HG03457 (cell line): ENCODE measurements around the gene CHTF8.

ENCODE experiments used
- ATAC-seq: cut with Tn5 transposase; IDR thresholded peaks from one replicate; pipeline ENCODE4 v1.9.1; 2021; ENCODE audit warnings: moderate number of reproducible peaks; ENCODE audit not compliant: unreplicated experiment

Gene CHTF8

DNA sequence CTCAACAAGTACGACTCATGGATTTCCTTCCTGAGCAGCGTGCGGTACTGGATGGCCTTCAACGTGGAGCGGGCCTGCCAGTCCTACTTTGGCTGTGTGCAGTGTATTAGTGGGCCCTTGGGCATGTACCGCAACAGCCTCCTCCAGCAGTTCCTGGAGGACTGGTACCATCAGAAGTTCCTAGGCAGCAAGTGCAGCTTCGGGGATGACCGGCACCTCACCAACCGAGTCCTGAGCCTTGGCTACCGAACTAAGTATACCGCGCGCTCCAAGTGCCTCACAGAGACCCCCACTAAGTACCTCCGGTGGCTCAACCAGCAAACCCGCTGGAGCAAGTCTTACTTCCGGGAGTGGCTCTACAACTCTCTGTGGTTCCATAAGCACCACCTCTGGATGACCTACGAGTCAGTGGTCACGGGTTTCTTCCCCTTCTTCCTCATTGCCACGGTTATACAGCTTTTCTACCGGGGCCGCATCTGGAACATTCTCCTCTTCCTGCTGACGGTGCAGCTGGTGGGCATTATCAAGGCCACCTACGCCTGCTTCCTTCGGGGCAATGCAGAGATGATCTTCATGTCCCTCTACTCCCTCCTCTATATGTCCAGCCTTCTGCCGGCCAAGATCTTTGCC, 17.9 kb downstream of the CHTF8 start:
- ATAC-seq: no peak

GRCh38 chr16:69113216-69113615, 19.2 kb downstream of the CHTF8 start:
- no peak for ATAC-seq

GRCh38 chr16:69112285-69113129, 19.9 kb downstream of the CHTF8 start:
- no peak for ATAC-seq

DNA sequence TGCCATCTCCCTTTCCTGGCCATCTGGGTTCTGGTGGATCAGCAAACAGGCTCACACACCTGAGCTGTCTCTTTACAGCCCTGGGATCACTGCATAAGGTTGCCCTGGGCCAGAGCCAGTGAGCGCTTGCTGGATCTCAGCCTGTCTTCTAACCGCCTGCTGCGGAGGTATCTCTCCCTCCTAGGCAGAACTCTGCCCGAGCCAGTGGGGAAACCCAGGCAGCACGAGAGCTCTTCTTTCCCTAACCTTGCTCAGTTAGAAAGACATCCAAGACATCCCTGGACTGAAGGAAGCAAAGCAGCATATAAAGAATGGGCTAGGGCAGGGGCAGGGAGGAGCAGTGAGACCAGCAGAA, 20.5 kb downstream of the CHTF8 start:
- no peak for ATAC-seq

DNA sequence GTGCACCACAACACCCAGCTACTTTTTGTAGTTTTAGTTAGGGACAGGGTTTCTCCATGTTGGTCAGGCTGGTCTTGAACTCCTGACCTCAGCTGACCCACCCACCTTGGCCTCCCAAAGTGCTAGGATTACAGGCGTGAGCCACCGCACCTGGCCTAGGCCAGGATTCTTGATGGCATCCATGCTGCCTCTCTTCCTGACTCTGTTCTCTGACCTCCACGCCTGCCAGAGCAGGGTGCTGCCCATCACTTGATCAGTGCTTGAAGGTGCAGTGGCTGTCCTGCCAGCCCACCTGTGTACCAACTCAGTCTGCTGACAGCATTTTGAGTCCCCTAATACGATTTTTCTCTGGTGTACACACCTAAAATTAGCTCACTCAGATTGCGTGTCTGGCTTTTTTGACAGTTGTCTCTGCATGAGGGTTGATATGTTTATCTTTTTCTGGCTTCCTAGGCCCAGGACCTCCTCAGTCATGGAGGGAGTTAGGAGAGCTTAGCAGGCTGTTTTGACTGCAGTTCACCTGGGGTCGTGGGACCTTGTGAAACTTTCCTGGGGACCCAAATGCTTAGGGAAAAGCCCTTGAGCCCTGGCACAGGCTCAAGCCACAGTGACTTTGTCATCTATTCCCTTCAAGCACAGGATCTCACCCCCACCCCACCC, 21.0 kb downstream of the CHTF8 start:
- ATAC-seq: no peak

DNA sequence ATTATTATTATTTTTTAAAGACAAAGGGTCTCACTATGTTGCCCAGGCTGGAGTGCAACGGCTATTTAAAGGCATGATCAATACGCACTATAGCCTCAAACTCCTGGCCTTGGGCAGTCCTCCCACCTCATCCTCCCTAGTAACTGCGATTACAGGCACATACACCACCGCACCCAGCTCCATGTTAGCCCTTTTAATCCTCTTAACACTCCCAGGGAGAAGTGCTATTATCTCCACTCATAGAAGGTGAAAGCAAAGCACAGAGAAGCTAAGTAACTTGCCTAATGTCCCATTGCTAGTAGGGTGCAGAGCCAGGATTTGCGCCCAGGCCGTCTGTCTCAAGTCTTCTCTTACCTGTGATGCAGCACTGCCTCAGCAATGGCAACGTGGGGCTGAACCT, 22.0 kb downstream of the CHTF8 start:
- no peak for ATAC-seq

GRCh38 chr16:69109486-69110270, 22.7 kb downstream of the CHTF8 start:
- no peak for ATAC-seq

DNA sequence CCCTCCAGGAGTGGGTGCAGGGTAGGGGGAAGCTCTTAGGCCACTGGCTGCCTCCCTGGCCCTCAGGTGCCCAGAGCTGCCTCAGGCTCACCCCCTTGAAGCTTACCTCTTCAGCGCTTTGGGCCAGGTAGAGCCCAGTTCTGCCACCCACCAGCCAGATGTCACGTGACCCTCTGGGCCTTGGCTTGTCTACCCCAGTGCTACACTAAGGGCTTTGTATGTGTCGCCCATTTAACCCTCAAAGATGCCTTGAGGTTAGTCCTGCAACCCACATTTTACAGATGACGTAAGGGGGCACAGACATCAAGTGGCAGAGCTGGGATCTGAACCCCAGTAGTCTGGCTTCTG, 23.5 kb downstream of the CHTF8 start:
- ATAC-seq: no peak

- no peak for ATAC-seq
Measured at GRCh38 chr16:69108064-69108904, 24.1 kb downstream of the CHTF8 start.

DNA sequence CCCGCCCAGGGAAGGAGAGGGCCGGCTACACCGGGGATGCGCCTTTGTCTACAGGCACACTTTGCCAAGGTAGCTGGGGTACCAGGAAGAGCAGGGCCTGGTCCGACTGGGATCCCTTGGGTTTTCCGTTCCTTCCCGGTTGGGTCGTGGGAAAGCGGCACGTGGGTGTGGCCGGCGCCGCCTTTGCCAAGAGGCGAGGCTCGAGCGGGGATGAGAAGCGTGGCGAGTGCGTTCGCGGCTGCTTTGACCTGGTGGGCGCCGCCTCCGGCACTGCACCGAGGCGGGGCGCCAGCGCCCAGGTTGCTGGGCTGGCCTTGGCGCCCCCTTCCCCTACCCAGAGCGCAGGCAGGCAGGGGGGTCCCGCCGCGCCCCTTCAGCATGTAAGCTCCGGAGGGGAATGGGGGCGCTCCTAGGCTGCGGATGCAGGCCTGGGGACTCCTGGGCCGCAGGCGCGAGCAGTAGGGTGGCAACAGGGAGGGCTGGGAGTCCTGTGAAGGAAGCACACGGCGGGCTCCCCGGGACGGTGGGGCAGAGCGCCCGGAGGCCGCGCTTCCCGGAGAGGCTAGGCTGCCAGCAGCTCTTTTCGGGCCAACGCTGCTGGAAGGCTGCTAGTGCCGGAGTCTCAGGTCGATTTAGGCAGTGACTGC, 24.9 kb downstream of the CHTF8 start:
- ATAC-seq: no peak

DNA sequence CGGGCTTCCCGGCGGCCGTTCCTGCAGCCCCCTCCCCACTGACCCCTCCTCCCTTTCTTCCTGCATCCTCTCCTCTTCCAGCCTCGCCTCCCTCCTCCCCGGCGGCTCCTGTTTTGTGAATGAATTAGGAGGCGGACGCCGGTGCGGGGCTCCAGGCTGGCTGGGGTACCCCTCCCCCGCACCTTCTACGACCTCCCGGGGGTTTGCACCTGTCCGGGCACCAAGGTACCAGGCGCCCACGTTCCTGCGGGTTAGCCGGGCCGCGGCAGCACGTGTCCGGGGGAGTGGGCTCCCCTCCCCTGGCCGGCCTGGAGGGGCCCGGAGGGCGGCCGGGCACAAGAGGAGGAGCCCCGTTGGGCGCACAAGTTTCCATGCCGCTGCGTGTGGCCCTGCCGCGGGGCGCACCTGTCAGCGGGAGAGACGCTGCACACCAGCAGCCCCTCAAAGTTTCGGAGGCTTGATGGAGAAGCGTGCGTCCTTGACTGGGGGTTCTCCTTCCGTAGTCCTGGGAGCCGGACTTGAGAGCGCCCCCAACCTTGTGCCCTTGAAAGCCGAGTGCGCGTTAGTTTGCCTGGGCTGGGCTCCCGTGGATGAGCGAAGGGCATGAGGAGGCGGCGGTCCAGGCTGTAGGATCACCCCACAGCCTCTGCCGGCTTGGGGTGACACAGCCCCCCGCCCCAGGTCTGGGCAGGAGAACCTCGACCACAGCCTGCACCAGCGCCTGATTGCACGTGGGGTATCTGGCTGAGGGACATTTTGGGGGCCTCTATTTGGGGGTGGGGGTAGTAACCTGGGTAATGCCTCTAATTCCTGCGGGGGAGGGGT, 25.7 kb downstream of the CHTF8 start:
- no peak for ATAC-seq

- no peak for ATAC-seq
Measured at GRCh38 chr16:69105501-69106361, 26.7 kb downstream of the CHTF8 start, which contains the start of gene HAS3. Gene HAS3 (plus strand): TSS chr16:69105653. CDS start chr16:69109396, 3,743 bp downstream.

GRCh38 chr16:69100071-69100691, 32.2 kb downstream of the CHTF8 start:
- ATAC-seq: no peak

- ATAC-seq: no peak
Measured at GRCh38 chr16:69095193-69095592, 37.2 kb downstream of the CHTF8 start.

DNA sequence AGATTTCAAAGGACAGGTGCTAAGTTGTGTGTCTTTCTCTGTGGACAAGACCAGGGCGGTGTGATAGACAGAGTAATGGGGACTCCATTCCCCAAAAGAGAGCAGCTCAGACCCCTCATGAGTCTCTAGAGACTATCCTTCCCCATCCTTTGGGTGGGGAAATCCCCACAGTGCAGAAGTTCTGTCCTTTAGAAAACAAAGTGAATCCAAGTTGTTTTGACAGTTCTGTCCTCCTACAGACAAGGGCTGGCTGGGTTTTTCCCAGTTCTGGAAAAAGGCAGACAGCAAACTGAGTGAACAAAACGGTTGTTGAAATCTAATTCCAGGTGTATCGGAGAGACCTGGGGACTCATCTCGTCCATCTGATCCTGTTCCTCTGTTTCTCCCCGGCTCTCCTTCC, 37.9 kb downstream of the CHTF8 start:
- no peak for ATAC-seq

GRCh38 chr16:69093974-69094373, 38.4 kb downstream of the CHTF8 start:
- no peak for ATAC-seq

GRCh38 chr16:69089091-69089910, 43.1 kb downstream of the CHTF8 start:
- ATAC-seq: no peak
